K562 treated with DMSO at 1 percent for 48 hours (cell line): ENCODE measurements around the gene CAMSAP1. TPM values are rescaled to one million over a fixed set of nuclear protein-coding genes. Genes with fewer than 3 reads are reported as not detected.

Experiments used
- total RNA-seq: library from RNA; unstranded; fragments of 300-600 nt; gene quantifications from 2 replicates; pipeline ENCODE4 v1.2.3, GENCODE V29; 2022; ENCODE audit warnings: low replicate concordance; ENCODE audit errors: extremely low read depth

CAMSAP1 gene
- total RNA-seq: not detected in 2 replicates

GRCh38 chr9:135907431-135908092 is at the start of gene CAMSAP1:
CAMSAP1 (minus strand) TSS chr9:135907546; CDS start chr9:135907159, 387 bp downstream.

Other genes starting within 250 kb of the CAMSAP1 start
- gene LCN9, start 244.2 kb downstream of the CAMSAP1 start, total RNA-seq: not detected in 2 replicates
- not detected in 2 replicates for gene SOHLH1, start 208.1 kb downstream of the CAMSAP1 start, total RNA-seq
- gene KCNT1, start 205.4 kb downstream of the CAMSAP1 start, total RNA-seq: not detected in 2 replicates
- gene UBAC1, start 53.8 kb upstream of the CAMSAP1 start, total RNA-seq: not detected in 2 replicates
- gene NACC2, start 187.7 kb upstream of the CAMSAP1 start, total RNA-seq: not detected in 2 replicates
- 280 TPM in 1 of 2 replicates, not detected in the other for gene TMEM250, start 211.3 kb upstream of the CAMSAP1 start, total RNA-seq